ENCODE measurements around the gene UFC1. TPM values are rescaled to one million over a fixed set of nuclear protein-coding genes. Genes with fewer than 3 reads are reported as not detected.

The UFC1 gene
- polyA plus RNA-seq, 4 donors = 124 to 175 (median 145) TPM

GRCh38 chr1:161165742-161166668 is 12.2 kb downstream of the UFC1 start, which contains the start of gene PPOX:
TSS of gene PPOX (plus strand) at chr1:161166426. CDS start at chr1:161166848, 422 bp downstream.
- DNase-seq (ENCODE audit: low read depth in 4 of 4, low spot score in 2 of 4) = peak; percentile 87 to 97 (median 94)

DNA sequence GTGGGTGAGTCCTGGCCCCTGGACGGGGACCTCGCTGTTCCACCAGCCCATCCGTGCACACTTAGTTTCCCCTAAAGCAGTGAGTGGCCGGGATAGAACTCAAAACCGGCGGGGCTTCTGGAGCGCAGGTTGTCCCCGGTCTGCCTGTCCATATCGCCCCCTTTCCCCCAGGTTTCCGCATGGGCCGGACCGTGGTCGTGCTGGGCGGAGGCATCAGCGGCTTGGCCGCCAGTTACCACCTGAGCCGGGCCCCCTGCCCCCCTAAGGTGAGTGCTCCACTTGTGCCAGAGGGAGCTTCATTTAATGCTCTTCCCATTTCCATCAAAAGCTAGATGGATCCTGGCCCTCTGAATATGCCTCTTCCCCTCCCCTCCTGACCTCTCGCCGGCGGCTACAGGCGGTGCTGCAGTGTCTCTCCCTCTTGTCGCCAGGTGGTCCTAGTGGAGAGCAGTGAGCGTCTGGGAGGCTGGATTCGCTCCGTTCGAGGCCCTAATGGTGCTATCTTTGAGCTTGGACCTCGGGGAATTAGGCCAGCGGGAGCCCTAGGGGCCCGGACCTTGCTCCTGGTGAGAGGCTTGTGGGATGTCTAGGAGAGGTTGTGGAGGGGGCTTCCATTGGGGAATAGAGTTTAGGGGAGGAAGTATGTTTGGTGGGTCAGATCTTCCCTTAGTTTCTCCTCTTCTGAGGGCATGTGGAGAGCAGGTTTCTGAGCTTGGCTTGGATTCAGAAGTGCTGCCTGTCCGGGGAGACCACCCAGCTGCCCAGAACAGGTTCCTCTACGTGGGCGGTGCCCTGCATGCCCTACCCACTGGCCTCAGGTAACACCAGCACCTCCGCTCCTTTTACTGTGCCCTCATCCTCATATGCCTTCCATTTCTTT is 13.1 kb downstream of the UFC1 start:
- no peak for DNase-seq (ENCODE audit: low read depth in 4 of 4, low spot score in 2 of 4)

- DNase-seq (ENCODE audit: low read depth in 4 of 4, low spot score in 2 of 4) = no peak
Measured at GRCh38 chr1:161168906-161169305, 15.1 kb downstream of the UFC1 start.

DNA sequence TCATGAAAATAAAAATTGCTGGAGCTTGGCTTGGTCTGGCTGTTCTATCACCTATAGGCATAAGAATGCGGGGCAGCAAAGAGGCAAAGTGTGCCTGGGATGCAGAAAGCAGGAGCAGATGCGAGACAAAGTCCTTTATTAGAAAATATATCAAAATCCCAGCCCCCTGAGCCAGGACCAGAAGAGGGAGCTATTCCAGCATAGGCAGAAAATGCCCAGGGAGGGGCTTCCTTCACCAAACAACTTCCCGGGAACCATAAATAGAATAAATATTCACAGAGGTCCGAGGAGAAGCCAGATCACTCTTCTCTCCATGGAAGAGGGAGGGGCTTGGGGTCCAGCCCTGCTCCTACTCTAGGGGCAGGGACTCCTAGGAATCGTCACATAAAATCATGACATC is 17.4 kb downstream of the UFC1 start:
- no peak for DNase-seq (ENCODE audit: low read depth in 4 of 4, low spot score in 2 of 4)

DNA sequence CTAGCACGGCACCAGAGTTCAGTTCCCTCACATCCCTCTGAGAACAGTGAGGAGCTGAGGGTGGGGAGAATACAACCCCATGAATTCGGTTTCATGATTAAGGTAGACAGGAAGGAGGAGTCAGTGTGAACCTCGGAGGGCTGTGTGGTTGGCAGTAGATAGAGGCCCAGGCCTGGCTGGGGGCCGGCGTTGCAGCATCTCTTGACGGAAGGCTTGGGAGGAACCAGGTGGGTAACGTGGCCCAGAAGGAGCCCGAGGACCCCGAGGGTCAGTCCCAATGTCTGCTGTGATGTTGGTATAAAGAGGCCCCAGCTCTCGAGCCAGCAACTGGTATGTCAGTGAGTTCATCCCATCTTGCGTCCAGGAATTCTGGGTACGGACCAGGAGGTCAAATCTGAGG is 17.9 kb downstream of the UFC1 start:
- no peak for DNase-seq (ENCODE audit: low read depth in 4 of 4, low spot score in 2 of 4)

GRCh38 chr1:161172349-161172748 is 18.6 kb downstream of the UFC1 start:
- DNase-seq (ENCODE audit: low read depth in 4 of 4, low spot score in 2 of 4) = no peak

GRCh38 chr1:161172776-161173376 is 19.1 kb downstream of the UFC1 start:
- no peak for DNase-seq (ENCODE audit: low read depth in 4 of 4, low spot score in 2 of 4)

GRCh38 chr1:161173711-161174110 is 19.9 kb downstream of the UFC1 start:
- DNase-seq (ENCODE audit: low read depth in 4 of 4, low spot score in 2 of 4) = no peak

DNA sequence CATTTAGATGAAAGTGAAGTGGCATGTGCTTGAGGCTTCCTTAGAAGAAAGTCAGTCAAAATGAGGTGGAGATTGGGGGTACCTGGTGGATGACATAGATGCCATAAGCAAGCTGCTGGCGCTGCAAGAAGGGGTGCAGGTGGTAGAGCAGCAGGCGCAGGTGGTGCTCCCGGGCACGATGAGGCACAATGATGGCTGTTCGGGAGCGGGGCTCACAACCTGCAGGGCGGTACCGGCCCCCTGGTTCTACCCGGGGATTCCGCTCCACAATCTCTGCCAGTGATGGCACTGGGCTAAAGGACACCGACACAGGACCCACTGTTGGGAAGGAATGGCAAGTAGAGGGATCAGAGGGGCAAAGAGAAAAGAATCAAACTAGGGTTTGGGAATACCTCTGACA is 21.1 kb downstream of the UFC1 start:
- no peak for DNase-seq (ENCODE audit: low read depth in 4 of 4, low spot score in 2 of 4)

DNA sequence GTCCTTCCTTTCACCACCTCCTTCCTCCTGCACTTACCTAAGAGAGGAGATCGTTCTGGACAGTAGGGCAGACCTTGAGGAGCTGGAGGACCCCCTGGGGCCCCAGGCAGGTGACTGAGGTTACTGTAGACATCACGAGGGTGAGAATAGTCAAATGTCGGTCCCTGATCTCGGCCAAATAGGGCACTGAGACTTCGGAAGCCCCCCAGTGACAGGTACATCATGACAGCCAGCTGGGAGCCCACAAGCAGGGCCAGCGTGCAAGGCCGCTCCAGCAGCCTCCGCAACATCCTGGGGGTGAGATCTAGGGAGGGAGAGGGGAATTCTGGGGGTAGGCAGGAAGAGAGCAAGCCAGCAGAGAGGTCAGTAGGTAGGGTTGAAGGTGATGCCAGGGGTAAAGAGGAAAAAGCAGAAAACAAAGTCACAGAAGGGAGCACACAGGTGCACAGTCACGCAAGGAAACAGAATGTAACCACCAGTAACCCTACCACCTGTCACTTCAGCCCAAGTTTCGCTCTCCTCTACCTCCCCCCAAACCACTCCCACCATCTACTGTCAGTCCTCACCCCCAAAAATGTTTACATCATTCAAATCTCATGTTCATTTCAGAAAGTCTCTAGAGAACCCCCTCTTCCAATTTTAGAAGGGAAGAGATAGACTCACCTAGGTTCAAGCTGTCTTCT is 22.1 kb downstream of the UFC1 start:
- no peak for DNase-seq (ENCODE audit: low read depth in 4 of 4, low spot score in 2 of 4)

DNA sequence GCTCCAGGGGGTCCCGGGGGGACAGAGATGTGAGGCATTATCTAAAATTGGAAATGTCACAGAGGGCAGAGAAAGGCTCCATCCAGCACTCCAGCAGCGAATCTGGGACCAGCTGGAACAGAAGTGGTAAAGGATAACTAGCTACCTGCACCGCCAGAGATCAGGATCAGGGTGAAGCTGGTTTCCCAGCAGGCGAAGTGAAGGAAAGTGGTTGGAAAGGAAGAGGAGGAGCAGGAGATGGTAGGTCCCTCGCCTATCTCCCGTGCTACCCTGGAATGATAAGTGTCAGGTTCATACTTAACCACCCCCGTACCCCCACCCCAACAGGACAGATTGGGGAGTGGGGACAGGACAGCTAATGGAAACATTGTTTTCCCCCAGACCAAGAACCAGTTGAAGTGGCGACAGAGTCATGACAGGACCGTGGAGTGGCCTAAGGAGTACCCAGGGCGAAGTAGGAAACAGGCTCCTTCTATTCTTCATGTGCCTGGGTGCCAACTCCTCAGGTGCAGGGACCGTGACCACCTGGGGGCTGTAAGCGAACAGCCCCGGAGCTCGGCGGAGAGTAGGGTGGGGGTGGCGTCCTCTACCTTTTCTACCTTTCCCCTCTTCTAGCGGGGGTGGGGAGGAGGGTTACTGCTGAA is 22.8 kb downstream of the UFC1 start:
- DNase-seq (ENCODE audit: low read depth in 4 of 4, low spot score in 2 of 4) = no peak

DNA sequence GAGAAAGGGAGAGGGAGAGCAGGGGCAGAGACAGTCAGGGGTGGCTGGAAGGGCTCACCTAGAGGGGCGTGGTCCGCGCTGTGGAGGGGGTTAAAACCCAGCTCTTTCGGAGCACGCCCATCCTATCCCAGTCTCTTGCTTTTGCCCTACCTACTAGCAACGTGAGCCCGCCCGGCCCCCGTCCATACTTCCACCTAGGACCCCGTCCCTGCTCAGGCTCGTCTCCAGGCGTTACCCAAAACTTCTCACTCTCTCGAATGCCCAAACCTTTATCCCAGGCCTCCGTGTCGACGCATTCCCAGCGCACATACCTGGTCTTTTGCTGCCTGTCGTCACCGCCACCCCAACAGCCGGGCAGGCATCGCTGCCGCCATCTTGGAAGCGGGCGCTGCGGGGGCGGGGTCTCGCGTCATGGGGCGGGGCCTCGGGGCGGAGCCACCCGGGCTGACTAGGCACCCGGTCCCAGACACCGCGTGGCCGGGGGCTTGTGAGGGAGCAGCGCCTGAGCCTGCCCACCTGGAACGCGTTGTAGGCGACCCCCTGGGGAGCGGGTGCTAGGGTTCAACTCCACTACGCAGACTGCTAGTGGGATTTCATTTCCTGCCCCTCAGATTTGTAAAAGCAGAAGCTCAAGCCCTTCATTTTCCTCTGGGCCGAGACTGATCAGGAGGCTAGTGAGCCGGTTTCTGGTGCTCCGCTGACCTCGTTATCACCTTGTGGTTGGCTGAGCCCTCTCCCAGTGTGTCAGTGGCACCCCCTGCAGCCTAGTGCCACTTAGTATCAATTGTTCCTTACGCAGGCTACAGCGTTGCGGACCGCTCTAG is 23.5 kb downstream of the UFC1 start, which contains the start of gene B4GALT3:
TSS of gene B4GALT3 (minus strand) at position 396 of the 824 bp plus-strand sequence. CDS start 1,447 bp downstream, outside the sequence.
- DNase-seq (ENCODE audit: low read depth in 4 of 4, low spot score in 2 of 4) = peak in 3 of 4 donors; percentile 75 to 78 (median 76)

DNA sequence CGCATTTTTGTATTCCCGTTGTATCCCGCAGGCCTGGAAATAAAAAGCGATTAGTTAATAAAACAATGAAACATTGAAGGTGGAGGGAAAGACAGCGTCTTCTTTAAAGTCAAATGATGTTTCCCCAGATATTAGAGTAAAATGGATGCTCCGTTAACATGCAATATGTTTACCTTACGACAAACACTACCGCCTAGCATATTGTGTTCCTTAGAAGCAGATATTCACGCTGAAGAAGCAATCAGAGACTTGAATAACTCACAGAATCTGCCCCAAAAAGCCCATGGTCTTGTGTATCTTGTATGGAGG is 24.1 kb downstream of the UFC1 start:
- DNase-seq (ENCODE audit: low read depth in 4 of 4, low spot score in 2 of 4) = no peak

GRCh38 chr1:161179698-161180097 is 25.9 kb downstream of the UFC1 start:
- DNase-seq (ENCODE audit: low read depth in 4 of 4, low spot score in 2 of 4) = no peak

- no peak for DNase-seq (ENCODE audit: low read depth in 4 of 4, low spot score in 2 of 4)
Measured at GRCh38 chr1:161180639-161181038, 26.9 kb downstream of the UFC1 start.

- DNase-seq (ENCODE audit: low read depth in 4 of 4, low spot score in 2 of 4) = no peak
Measured at GRCh38 chr1:161182214-161182613, 28.4 kb downstream of the UFC1 start.

- no peak for DNase-seq (ENCODE audit: low read depth in 4 of 4, low spot score in 2 of 4)
Measured at GRCh38 chr1:161185282-161185682, 31.5 kb downstream of the UFC1 start.

- DNase-seq (ENCODE audit: low read depth in 4 of 4, low spot score in 2 of 4) = no peak
Measured at GRCh38 chr1:161185732-161186311, 32.0 kb downstream of the UFC1 start.

GRCh38 chr1:161187311-161187710 is 33.5 kb downstream of the UFC1 start:
- no peak for DNase-seq (ENCODE audit: low read depth in 4 of 4, low spot score in 2 of 4)

All from left renal cortex interstitium (tissue), 4 donors.